GM12875 (cell line): ENCODE measurements around the gene PTBP1.
A peak's percentile ranks its signal among the peaks of the same experiment; 100 is the strongest.

Experiments
- H3K4me3 ChIP-seq: one replicate; pipeline ENCODE4 v1.5.1; 2011; ENCODE audit warnings: low read depth, low read length, control low read depth
- TF ChIP-seq, protein P1 (sequence below): IDR thresholded peaks from 2 replicates; pipeline ENCODE4 v1.5.1; 2011; ENCODE audit warnings: low read depth, mild to moderate bottlenecking, control low read depth, inconsistent platforms, low read length, moderate library complexity, borderline replicate concordance; ENCODE audit not compliant: insufficient read depth

PTBP1 gene

DNA sequence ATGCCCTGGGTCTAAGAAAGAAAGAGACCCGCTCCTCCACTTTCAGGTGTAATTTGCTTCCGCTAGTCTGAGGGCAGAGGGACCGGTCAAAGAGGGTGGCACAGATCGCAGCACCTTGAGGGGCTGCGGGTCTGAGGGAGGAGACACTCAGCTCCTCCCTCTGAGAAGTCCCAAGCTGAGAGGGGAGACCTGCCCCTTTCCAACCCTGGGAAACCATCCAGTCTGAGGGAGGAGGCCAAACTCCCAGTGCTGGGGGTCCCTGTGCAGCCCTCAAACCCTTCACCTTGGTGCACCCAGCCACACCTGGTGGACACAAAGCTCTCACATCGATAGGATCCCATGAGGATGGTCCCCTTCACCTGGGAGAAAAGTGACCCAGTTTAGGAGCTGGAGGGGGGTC is 33.4 kb upstream of the PTBP1 start:
- TF ChIP-seq, protein P1, sequence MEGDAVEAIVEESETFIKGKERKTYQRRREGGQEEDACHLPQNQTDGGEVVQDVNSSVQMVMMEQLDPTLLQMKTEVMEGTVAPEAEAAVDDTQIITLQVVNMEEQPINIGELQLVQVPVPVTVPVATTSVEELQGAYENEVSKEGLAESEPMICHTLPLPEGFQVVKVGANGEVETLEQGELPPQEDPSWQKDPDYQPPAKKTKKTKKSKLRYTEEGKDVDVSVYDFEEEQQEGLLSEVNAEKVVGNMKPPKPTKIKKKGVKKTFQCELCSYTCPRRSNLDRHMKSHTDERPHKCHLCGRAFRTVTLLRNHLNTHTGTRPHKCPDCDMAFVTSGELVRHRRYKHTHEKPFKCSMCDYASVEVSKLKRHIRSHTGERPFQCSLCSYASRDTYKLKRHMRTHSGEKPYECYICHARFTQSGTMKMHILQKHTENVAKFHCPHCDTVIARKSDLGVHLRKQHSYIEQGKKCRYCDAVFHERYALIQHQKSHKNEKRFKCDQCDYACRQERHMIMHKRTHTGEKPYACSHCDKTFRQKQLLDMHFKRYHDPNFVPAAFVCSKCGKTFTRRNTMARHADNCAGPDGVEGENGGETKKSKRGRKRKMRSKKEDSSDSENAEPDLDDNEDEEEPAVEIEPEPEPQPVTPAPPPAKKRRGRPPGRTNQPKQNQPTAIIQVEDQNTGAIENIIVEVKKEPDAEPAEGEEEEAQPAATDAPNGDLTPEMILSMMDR = no peak
- no peak overlapping the region for H3K4me3 ChIP-seq

DNA sequence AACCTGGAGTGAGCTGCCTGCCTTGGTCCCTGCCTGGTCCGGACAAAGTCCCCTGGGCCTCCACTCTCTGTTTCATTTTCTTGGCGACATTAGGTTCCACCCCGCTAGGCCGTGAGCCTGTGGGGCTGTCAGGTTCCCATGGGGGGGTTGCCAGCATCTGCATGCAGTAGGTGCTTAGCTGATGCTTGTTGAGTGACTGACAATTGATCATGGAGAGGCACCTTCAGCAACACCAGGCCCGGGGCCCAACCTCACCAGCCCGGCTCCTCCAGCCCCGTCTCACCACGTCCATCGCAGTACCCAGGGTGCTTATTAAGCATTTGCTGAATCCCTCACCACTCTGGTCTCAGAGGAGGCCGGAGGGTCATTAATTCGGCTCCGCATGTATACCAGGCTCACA is 33.0 kb upstream of the PTBP1 start:
- TF ChIP-seq, protein P1 = no peak
- H3K4me3 ChIP-seq = no peak overlapping the region

DNA sequence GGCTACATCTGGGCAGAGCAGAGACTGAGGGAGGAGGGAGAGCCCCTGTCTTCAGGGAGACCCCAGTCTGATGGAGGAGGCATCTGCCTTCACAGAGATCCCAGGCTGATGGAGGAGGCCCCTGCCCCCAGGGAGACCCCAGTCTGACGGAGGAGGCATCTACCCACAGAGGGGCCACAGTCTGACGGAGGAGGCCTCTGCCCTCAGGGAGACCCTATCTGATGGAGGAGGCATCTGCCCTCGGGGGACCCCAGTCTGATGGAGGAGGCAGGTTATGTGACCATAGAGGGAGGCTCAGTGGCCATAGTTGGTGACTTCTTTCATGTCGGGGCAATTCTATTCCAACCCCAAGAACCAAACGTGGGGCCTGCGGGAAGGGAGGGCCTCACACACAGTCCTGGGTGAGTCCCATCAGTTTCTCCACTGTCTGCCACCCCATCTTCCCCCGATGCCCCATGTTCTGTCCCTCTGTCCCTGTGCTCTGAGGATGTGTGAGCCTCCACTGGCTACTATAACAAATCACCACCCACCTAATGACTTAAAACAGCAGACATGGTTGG is 32.0 kb upstream of the PTBP1 start:
- TF ChIP-seq, protein P1 = no peak
- H3K4me3 ChIP-seq = no peak overlapping the region

DNA sequence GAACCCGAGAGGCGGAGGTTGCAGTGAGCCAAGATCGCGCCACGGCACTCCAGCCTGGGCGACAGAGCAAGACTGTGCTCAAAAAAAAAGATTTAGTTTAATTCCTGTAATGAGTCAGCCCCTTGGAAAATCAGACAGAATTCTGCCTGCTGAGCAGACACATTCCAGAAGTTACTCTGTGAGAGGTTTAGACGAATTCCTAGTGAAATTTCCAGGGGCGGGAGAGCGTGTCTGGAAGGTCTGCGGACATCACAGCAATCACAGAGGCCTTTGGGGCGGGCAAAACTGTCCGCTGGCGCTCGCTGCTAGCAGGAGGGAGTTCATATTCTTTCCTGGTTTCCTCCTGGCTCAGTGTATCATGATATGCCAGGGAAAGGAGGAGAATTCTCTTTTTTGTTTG is 28.8 kb upstream of the PTBP1 start:
- TF ChIP-seq, protein P1 = no peak
- H3K4me3 ChIP-seq = no peak overlapping the region

DNA sequence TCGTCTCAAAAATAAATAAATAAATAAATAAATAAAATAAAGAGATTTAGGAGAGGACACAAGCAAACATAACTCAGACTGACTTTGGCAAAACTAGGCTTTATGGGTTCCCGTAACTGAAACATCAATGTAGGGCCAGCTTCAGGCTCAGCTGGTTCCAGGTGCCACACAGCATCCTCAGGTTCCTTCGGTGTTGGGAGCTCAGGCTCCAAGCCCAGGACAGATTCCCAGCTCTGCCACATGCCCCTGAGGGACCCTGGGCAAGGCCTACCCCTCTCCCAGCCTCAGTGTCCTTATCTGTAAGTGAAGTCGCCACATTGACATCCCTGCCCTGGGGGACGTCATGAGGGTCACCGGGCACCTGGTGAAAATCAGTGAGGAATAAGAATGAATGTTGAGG is 27.6 kb upstream of the PTBP1 start:
- no peak overlapping the region for H3K4me3 ChIP-seq
- TF ChIP-seq, protein P1 = no peak

DNA sequence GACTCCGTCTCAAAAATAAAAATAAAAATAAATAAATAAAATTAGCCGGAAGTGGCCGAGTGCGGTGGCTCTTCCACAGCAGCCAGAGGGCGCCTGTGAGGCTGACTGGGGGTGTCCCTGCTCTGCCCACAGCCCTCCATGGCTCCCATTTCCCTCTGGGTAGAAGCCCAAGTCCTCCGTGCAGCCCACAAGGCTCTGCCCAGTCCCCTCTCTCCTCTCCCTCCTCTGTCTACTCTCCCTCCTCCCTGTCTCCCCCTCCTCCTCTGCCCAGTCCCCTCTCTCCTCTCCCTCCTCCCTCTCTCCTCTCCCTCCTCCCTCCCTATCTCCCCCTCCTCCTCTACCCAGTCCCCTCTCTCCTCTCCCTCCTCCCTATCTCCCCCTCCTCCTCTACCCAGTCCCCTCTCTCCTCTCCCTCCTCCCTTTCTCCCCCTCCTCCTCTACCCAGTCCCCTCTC is 25.9 kb upstream of the PTBP1 start:
- H3K4me3 ChIP-seq = no peak overlapping the region
- TF ChIP-seq, protein P1 = peak; percentile 62

DNA sequence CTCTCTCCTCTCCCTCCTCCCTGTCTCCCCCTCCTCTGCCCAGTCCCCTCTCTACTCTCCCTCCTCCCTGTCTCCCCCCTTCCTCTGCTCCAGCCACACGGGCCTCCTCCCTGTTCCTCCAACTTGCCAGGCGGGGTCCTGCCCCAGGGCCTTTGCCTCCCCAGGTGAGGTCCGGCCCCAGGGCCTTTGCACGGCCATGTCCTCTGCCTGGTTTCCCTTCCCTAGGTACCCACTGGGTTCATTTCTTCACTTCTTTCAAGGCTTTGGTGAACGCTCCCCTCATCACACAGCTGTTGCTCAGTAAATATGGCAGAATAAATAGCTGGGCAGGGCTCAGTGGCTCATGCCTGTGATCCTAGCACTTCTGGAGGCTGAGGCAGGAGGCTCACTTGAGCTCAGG is 25.2 kb upstream of the PTBP1 start:
- TF ChIP-seq, protein P1 = no peak
- H3K4me3 ChIP-seq = no peak overlapping the region
